ENCODE measurements around the gene MAPK9.

The MAPK9 gene

DNA sequence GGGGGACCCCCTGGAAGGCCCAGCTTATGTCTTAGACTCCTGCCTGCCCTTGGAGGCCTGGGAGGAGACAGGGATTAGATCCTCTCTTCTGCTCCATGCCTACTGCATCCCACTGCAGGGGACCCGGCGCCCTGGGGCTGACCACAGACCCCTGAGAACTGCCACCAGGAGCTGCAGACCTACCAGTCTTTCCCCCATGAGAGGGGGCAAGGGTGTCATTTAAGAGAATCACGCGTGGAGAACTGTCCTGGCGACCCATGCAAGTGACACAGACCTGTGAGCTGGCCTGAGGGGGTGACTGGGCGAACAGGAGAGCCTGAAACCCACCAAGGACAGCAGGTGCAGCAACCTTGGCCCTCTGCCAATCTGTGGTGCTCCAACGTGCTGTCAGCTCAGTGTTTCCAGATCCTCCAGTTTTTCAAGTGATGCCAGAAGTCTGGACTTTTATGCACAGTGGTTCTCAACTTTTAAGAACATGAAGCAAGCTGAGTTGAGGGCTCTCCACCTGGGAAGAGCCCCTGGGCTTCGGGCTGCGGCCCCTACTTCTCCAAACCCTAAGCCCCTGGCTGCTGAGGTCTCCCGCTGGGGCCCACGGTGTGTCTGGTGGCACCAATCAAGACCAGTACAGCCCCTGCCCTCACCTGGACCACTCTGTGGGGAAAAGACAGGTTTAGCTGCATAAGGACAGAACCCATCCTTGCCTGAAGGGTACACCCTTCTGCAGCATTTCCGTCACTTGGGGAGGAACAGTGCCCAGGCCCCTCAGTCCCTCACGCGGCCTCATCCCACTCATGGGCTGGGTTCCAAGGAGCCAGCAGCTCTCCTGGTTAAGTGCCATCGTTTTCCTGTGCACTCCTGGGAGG is 43.1 kb upstream of the MAPK9 start:
- TF ChIP-seq POLR2AphosphoS5 (IDR thresholded peaks at IDR 0.05; ENCODE audit: low read depth, low read length) (no peak), POU2F2 (IDR thresholded peaks at IDR 0.05; ENCODE audit: low read depth, low read length) (no peak), PAX5 (IDR thresholded peaks at IDR 0.05; ENCODE audit: insufficient read depth, low read length, severe bottlenecking) (no peak), TAF1 (IDR thresholded peaks at IDR 0.05; ENCODE audit: low read depth, low read length) (no peak), POLR2A (IDR thresholded peaks at IDR 0.05; ENCODE audit: low read depth, low read length) (no peak), SPI1 (IDR thresholded peaks at IDR 0.05; ENCODE audit: low read depth, low read length) (no peak)
- FAIRE-seq: no peak

DNA sequence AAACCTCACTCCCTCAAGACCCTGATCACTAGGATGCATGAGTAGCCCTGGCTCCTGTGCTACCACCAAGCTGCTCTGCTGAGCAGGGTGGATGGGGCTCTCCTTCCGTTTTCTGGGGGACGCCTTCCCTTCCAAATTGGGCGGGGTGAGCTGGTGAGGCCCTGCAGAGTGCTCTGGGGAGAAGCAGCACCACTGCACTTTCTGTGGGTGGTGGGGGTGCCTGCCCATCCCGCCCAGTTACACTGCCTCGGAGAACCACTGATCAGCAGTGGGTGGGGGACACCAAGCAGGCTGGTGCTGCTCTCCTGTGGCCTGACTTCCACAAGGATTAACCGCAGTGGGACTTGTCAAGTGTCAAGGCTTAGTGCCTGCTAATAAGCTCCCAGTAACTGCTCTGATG is 42.3 kb upstream of the MAPK9 start:
- FAIRE-seq (no peak), DNase-seq (ENCODE audit: insufficient read length, low spot score) (no peak)
- TF ChIP-seq POU2F2 (IDR thresholded peaks at IDR 0.05; ENCODE audit: low read depth, low read length) (no peak), POLR2AphosphoS5 (IDR thresholded peaks at IDR 0.05; ENCODE audit: low read depth, low read length) (no peak), PAX5 (IDR thresholded peaks at IDR 0.05; ENCODE audit: insufficient read depth, low read length, severe bottlenecking) (no peak), TAF1 (IDR thresholded peaks at IDR 0.05; ENCODE audit: low read depth, low read length) (no peak), POLR2A (IDR thresholded peaks at IDR 0.05; ENCODE audit: low read depth, low read length) (no peak), SPI1 (IDR thresholded peaks at IDR 0.05; ENCODE audit: low read depth, low read length) (no peak)

More for the DNA sequence above, 43.1 kb upstream of the MAPK9 start:
- DNase-seq (ENCODE audit: insufficient read length, low spot score): no peak

DNA sequence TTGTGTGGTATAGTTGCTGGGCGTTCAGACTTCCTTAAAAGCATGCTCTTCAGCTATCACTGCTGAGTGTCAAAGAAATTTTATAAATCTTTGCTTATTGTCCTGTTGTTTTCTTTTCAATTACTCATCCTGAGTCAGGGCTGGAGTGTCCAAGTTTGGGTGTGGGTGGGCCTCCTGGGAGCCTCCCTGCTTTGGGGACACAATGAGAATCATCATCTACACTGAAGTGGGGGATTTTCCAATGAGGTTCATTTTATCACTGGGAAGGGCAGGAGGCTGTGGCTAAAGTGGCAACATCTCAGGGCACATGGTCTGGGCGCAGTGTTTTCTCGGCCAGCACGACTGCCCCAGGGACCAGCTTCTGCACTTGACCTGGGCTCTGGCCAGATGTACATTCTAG is 41.8 kb upstream of the MAPK9 start:
- no peak for TF ChIP-seq SPI1 (IDR thresholded peaks at IDR 0.05; ENCODE audit: low read depth, low read length)
- TF ChIP-seq POU2F2 (IDR thresholded peaks at IDR 0.05; ENCODE audit: low read depth, low read length): no peak
- TF ChIP-seq POLR2AphosphoS5 (IDR thresholded peaks at IDR 0.05; ENCODE audit: low read depth, low read length): no peak
- no peak for TF ChIP-seq POLR2A (IDR thresholded peaks at IDR 0.05; ENCODE audit: low read depth, low read length)
- FAIRE-seq (no peak), DNase-seq (ENCODE audit: insufficient read length, low spot score) (no peak)

DNA sequence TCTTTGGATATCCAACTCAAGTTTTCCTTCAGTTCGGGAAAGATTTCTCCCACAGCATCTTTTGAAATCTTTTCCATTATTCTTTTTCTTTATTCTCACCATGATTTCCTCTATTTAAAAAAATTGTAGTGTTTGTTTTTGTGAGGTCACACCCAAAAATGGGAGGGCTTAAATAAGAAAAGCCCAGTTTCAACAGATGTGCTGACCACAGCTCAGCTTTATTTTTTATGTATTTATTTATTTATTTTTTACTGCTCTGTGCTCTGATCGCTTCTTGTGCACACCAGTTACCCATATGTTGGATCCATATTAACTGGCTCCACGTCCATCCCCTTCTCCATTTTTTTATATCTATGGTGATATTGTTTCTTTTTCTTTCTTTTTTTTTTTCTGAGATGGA is 41.0 kb upstream of the MAPK9 start:
- no peak for FAIRE-seq

DNA sequence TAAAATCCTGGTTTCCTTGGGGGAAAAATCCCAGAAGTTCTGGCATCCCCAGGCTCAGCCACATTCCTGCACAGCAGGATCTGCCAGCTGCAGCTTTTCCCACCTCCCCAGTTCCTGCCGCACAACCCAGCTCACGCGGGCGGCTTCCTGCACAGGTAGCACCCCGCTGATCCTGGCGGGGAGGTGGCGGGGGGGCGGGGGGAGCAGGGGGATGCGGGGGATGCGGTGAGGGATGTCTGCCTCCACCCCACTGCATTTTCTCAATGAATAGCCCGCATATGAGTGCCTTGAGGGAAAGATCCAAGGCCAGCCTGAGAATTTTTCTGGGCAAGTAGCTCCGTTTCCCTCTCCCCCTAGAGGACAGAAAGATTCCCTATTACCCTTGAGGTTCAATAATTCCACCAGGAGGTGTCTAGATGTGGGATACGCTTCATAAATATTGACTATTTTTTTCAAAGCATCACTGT is 40.2 kb upstream of the MAPK9 start:
- DNase-seq (ENCODE audit: insufficient read length, low spot score) (no peak), FAIRE-seq (no peak)
- TF ChIP-seq TAF1 (IDR thresholded peaks at IDR 0.05; ENCODE audit: low read depth, low read length): no peak
- no peak for TF ChIP-seq POLR2A (IDR thresholded peaks at IDR 0.05; ENCODE audit: low read depth, low read length)
- TF ChIP-seq SPI1 (IDR thresholded peaks at IDR 0.05; ENCODE audit: low read depth, low read length): no peak
- no peak for TF ChIP-seq PAX5 (IDR thresholded peaks at IDR 0.05; ENCODE audit: insufficient read depth, low read length, severe bottlenecking)
- no peak for TF ChIP-seq POLR2AphosphoS5 (IDR thresholded peaks at IDR 0.05; ENCODE audit: low read depth, low read length)
- no peak for TF ChIP-seq POU2F2 (IDR thresholded peaks at IDR 0.05; ENCODE audit: low read depth, low read length)

More for the DNA sequence above, 41.0 kb upstream of the MAPK9 start:
- no peak for DNase-seq (ENCODE audit: insufficient read length, low spot score)
- no peak for TF ChIP-seq POU2F2 (IDR thresholded peaks at IDR 0.05; ENCODE audit: low read depth, low read length)
- TF ChIP-seq POLR2A (IDR thresholded peaks at IDR 0.05; ENCODE audit: low read depth, low read length): no peak
- no peak for TF ChIP-seq POLR2AphosphoS5 (IDR thresholded peaks at IDR 0.05; ENCODE audit: low read depth, low read length)
- no peak for TF ChIP-seq PAX5 (IDR thresholded peaks at IDR 0.05; ENCODE audit: insufficient read depth, low read length, severe bottlenecking)
- no peak for TF ChIP-seq TAF1 (IDR thresholded peaks at IDR 0.05; ENCODE audit: low read depth, low read length)
- no peak for TF ChIP-seq SPI1 (IDR thresholded peaks at IDR 0.05; ENCODE audit: low read depth, low read length)

DNA sequence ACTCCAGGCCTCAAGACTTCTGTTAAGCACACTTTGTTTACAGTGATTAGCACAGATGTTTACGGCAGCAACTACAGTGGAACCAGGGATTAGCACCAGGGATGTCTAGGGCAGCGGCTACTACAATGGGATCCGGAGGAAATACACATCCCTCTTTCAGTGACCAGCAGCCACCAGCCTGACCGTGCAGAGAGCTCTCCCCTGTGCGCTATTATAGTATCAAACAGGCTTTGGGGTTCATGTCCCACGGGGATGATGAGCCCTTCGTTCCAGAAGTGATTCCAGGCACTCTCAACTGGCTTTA is 39.7 kb upstream of the MAPK9 start:
- FAIRE-seq (no peak), DNase-seq (ENCODE audit: insufficient read length, low spot score) (no peak)
- TF ChIP-seq POLR2AphosphoS5 (IDR thresholded peaks at IDR 0.05; ENCODE audit: low read depth, low read length): no peak
- TF ChIP-seq TAF1 (IDR thresholded peaks at IDR 0.05; ENCODE audit: low read depth, low read length): no peak
- no peak for TF ChIP-seq POLR2A (IDR thresholded peaks at IDR 0.05; ENCODE audit: low read depth, low read length)
- TF ChIP-seq POU2F2 (IDR thresholded peaks at IDR 0.05; ENCODE audit: low read depth, low read length): no peak
- TF ChIP-seq SPI1 (IDR thresholded peaks at IDR 0.05; ENCODE audit: low read depth, low read length): no peak
- no peak for TF ChIP-seq PAX5 (IDR thresholded peaks at IDR 0.05; ENCODE audit: insufficient read depth, low read length, severe bottlenecking)

DNA sequence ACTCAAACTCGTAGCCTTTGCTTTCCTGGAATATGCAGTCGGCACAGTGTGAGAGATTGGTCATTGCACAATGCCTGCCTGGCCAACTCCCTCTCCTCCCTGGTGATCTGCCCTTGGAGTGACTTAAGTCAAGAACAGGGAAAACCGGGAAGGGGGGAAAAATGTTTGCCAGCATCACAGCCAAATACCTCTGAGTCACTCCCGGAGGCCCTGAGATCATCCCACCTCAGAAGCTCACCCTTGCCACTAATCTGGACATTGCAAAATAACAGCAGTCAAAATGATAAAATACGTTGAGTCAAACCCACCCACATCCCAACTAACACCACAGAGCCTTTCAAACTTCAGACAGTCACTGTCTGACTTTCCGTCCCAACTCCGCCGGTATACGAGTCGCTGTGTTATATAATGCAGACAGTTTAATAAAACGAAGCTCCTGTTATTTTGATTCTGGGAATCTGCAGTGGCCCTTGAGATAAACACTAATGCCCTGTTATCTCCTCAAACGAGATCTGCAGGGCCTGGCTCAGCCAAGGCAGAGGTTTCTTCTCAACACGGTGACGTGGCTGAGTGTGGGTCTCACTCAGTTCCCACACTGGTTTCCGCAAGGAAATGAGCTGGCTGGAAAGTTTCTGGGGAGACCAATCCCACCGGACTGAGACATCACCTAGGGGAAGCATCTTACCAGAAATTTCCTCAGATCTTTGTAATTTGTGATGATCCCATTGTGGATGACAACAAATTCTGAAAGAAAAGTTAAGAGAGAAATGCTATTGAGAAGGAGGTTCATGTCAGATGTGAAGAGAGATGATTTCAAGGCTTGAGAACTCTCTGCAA is 39.1 kb upstream of the MAPK9 start:
- DNase-seq (ENCODE audit: insufficient read length, low spot score) (no peak), FAIRE-seq (no peak)

DNA sequence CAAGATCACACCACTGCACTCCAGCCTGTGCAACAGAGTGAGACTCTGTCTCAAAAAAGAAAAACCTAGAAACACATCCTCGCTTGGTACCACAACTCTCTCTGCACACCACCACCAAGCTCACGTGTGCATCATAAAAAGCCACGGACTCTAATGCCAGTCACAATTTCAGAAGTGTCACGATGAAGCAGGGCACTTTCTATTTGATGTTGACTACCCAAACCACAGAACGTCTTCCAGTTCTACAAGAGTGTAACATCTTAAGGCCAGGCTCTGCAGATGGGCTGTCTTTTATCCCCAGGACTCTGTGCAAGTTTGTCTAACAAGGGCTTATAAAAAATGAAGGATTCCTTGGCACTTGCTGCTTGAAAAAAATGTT is 38.4 kb upstream of the MAPK9 start:
- FAIRE-seq: no peak
- no peak for DNase-seq (ENCODE audit: insufficient read length, low spot score)
- TF ChIP-seq POU2F2 (IDR thresholded peaks at IDR 0.05; ENCODE audit: low read depth, low read length) (no peak), PAX5 (IDR thresholded peaks at IDR 0.05; ENCODE audit: insufficient read depth, low read length, severe bottlenecking) (no peak), SPI1 (IDR thresholded peaks at IDR 0.05; ENCODE audit: low read depth, low read length) (no peak), POLR2A (IDR thresholded peaks at IDR 0.05; ENCODE audit: low read depth, low read length) (no peak), POLR2AphosphoS5 (IDR thresholded peaks at IDR 0.05; ENCODE audit: low read depth, low read length) (no peak), TAF1 (IDR thresholded peaks at IDR 0.05; ENCODE audit: low read depth, low read length) (no peak)

More for the DNA sequence above, 39.1 kb upstream of the MAPK9 start:
- TF ChIP-seq TAF1 (IDR thresholded peaks at IDR 0.05; ENCODE audit: low read depth, low read length): no peak
- no peak for TF ChIP-seq POLR2A (IDR thresholded peaks at IDR 0.05; ENCODE audit: low read depth, low read length)
- no peak for TF ChIP-seq POU2F2 (IDR thresholded peaks at IDR 0.05; ENCODE audit: low read depth, low read length)
- TF ChIP-seq POLR2AphosphoS5 (IDR thresholded peaks at IDR 0.05; ENCODE audit: low read depth, low read length): no peak
- TF ChIP-seq SPI1 (IDR thresholded peaks at IDR 0.05; ENCODE audit: low read depth, low read length): no peak
- TF ChIP-seq PAX5 (IDR thresholded peaks at IDR 0.05; ENCODE audit: insufficient read depth, low read length, severe bottlenecking): no peak

DNA sequence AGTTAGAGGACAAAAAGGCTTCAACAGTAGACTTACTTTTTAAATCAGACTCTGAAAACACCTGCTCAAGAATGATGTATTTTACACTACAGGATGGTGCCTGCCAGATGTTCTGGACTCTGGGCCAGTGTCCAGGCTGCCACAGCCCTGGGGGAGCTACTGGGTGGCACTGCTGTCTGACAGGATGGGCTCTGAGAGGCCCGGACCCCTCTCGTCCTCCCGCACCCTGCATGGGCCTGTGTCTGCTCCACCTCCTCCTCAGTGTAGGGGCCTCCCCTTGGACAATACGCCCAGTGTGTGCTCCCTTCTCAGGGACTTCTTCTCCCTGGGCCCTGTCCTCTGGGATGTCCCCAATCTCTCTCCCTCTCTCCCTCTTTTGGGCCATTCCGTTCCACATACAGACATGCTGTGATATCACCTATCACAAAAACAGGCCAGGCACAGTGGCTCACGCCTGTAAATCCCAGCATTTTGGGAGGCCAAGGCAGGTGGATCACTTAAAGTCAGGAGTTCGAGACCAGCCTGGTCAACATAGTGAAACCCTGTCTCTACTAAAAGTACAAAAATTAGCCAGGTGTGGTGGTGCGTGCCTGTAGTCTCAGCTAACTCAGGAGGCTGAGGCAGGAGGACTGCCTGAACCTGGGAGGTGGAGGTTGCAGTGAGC is 37.9 kb upstream of the MAPK9 start:
- DNase-seq (ENCODE audit: insufficient read length, low spot score) (no peak), FAIRE-seq (no peak)
- TF ChIP-seq TAF1 (IDR thresholded peaks at IDR 0.05; ENCODE audit: low read depth, low read length) (no peak), SPI1 (IDR thresholded peaks at IDR 0.05; ENCODE audit: low read depth, low read length) (no peak)

Measured in GM12891 (cell line).